SIG-M5 treated with dmso at 0.1 percent for 504 hours (cell line): Measurements from ENCODE around the gene PGAM5.
"Not testable (repeated sequence)": the region's sequence is repeated elsewhere in the genome, so short reads cannot be mapped to it uniquely, and the experiment has no call there.

ENCODE experiments used
- DNase-seq: peaks from one replicate; lab custom pipeline; 2025; ENCODE audit not compliant: unreplicated experiment; lab: John Stamatoyannopoulos, UW

PGAM5 gene

DNA sequence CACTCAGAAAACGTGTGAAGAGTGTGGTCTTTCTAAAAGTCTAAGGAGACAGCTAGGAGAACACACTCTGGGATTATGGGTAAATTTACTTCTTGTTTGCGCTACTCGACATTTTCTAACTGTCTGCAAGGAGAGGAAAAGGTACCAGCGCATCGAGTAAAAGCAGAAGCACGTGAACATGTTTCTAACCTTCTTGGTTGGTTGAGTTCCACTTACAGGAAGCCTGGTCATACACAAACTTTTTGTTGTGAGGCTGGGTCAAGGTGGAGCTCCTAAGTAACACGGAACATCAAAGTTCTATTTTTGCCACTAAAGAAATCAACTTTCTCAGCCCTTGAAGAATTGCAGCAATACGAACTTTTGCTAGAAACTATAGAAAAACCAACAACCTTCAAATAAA, 31.0 kb downstream of the PGAM5 start:
- DNase-seq = no peak

- no peak for DNase-seq
Measured at GRCh38 chr12:132743831-132744230, 33.2 kb downstream of the PGAM5 start.

GRCh38 chr12:132746613-132747012, 36.0 kb downstream of the PGAM5 start:
- no peak for DNase-seq

- DNase-seq = no peak
Measured at GRCh38 chr12:132747395-132747794, 36.8 kb downstream of the PGAM5 start.

GRCh38 chr12:132747896-132748295, 37.3 kb downstream of the PGAM5 start:
- no peak for DNase-seq

GRCh38 chr12:132748319-132748718, 37.7 kb downstream of the PGAM5 start:
- DNase-seq = no peak

DNA sequence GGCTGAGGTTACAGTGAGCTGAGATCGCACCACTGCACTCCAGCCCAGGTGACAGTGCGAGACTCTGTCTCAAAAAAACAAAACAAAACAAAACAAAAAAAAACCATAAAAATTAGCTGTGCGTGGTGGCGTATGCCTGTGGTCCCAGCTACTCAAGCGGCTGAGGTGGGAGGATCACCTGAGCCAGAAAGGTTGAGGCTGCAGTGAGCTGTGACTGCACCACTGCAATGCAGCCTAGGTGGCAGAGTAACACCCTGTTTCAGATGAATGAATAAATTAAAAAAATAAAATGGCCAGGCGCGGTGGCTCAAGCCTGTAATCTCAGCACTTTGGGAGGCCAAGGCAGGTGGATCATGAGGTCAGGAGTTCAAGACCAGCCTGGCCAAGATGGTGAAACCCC, 43.0 kb downstream of the PGAM5 start:
- not testable (repeated sequence) for DNase-seq

DNA sequence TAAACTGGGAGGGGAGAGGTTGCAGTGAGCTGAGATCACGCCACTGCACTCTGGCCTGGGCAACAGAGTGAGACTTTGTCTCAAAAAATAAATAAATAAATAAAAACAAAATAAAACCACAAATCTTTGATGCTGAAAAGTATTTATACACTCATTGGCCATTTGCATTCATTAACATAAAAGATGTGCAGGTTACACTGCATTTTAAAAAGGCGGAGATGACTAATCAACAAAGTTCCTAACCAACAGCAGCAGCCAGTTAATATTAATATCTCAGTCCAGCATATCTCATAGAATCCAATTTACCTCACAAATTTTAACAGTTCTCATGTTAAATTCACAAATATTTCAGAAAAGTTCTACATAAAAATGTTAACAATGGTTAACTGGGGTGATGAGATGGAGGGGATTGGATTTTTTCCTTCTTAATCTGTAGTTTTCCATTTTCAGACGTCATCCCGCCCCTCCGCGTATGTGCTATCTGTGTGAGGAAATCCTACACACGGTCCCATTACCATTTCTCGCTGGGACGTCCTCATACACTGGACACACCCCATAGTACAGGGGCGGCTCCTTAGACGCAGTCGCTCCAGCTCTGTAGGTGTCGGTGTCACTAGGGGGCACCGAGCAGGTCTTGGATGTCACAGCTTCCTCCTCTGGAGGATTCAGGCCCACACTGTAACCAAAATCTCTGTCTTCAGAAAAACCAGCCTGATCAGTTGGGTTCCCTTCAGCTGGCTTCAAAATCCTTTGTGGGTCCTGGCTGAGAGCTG, 43.7 kb downstream of the PGAM5 start:
- peak; percentile 13 for DNase-seq

- DNase-seq = not testable (repeated sequence)
Measured at GRCh38 chr12:132758825-132759224, 48.2 kb downstream of the PGAM5 start.

- no peak for DNase-seq
Measured at GRCh38 chr12:132759359-132759758, 48.7 kb downstream of the PGAM5 start.

DNA sequence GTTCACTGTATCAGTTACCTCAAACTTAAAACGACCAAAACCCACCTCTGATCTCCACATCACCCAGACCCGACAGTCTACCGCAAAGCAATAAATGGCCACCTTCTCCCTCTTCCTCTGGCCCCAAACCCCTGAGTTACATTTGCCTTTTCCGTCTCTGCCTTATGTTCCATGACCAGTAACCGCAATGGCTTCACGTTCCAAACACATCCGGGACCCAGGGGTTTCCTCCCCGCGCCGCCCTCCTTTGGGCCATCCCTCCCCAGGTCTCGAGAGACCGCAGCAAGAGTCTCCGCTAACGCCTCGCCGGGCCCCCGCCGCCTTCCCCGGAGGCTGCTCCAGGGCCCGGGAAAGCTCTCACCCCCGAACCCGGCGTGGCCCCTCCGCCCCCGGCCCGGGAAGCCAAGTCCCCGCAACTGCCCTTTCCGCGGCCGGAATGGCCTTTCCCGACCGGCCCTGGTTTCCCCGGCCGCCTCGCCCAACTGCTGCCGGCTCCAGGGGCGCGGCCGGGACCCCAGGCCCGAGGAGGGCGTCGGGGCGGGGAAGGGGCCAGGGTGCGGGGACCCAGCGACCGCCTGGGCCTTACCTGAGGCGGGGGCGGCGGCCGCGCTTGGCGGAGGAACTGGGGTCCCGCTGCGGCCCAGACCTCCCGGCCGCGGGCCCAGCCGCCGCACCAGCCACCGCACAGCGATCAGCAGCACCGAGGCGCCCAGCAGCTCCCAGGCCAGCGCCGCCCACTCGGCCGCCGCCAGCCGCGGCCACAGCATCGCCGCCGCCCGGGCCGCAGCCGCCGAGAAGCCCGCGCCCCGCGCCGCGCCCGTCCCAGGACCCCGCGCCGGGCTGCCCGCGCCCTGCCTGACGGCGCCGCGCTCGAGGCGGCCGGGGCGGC, 50.6 kb downstream of the PGAM5 start, which contains the start of gene ANKLE2:
Gene ANKLE2 (minus strand): TSS at position 801 of the 889 bp plus-strand sequence. CDS start 34 bp downstream, at position 767.
- DNase-seq = peak; percentile 45

DNA sequence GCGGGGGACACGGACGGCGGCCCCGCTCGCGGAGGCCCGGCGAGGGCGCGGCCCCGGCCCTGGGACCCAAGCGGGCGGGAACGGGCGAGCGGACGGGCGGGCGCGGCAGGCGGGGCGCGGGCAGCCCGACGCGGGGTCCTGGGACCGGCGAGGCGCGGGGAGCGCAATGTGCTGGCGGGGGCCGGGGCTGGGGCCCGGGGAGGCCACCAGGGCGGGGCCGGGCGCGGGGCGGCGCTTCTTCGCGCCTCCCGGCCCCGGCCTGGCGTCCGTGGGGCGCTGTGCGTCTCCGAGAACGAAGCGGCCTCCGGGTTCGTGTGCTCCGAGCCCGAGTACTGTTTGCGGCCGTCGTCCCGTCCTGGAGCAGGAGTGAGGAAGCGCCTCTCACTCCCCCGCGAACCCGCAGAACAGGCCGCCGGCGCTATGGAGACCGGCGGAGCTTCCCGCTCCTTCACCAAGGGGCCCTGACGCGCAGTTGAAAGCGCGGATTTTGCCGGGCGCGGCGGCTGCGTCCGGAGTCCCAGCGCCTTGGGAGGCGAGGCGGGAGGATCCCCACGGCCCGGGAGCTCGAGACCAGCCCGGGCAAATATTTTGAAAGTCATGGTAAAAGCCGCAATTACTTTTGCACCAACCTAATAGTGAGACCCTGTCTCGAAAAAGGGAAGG, 51.4 kb downstream of the PGAM5 start:
- peak; percentile 87 for DNase-seq

GRCh38 chr12:132764231-132764630, 53.6 kb downstream of the PGAM5 start:
- DNase-seq = no peak

- no peak for DNase-seq
Measured at GRCh38 chr12:132765361-132765760, 54.7 kb downstream of the PGAM5 start.

DNA sequence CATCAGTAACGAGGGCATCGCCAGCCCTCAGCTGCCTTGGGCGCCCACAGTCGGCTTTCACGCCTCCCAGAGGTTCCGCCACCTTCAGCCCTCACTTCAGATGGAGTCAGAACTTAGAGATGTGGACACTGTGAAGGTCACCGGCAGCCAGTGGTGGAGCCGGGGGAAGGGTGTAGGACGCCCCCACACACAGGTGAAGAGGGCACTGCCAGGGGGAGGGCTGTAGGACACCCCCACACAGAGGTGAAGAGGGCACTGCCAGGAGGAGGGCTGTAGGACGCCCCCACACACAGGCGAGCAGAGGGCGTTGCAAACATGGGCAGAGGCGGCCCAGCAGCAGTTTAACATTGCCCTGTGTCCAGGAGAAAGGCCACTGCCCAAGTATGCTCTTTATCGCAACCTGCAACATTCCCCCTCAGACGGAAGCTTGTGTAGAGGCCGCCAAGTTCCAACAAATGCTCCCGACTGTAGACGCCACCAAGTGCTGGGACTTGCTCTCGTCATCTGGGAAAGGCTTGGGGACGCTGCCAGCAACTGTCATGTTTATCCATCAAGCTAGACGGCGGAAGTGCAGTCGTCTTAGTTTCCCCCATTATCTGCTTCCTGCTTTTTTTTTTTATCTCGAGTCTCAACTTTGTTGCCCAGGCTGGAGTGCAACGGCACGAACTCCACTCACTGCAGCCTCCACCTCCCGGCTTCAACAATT, 55.9 kb downstream of the PGAM5 start:
- no peak for DNase-seq

DNA sequence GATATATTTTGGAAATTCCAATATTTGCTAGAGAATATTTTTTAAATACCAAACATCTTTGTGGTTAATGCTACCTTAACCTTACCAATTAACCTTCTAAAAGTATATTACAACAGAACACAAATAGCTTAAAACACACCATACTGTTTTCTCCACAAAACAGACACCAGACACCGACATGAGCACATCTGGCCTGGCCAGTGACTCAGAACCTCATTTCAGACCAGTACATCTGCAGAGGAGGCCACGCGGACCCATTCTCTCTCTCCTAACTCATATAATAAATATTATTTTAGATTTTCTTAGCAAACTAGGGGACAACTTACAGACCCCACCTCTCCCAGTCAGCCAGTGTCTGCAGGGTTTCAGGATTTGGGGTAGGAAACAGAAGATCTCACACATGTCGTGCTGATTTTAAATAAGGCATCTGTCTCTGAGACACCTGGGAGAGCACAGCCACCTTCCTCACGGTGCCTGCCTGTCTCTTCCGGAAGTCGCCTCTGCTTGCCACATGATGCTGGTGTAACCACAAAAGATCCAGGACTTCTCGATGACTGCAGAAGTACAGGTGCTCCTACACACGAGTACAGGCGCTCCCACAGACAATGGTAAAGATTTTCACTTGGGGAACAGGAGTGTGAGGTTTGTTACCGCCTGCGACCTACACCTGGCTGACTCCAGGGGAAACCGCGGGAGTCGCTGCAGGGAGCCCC, 60.6 kb downstream of the PGAM5 start:
- DNase-seq = no peak
